Measurements from ENCODE around the gene NELFCD. TPM values are rescaled to one million over a fixed set of nuclear protein-coding genes. Genes with fewer than 3 reads are reported as not detected.

The NELFCD gene
- total RNA-seq, 4 donors from 2014 or later = 37.8 to 44.3 (median 40.9) TPM

- no peak for TF ChIP-seq POLR2A (IDR thresholded peaks at IDR 0.05)
- TF ChIP-seq CTCF (IDR thresholded peaks at IDR 0.05 in 4 of 5, conservative IDR thresholded peaks at IDR 0.05 in 1 of 5) = no peak
- in situ Hi-C loops (cut with MboI; ENCODE audit: low sequenced_read_pairs in 4 of 4) (loop anchor here in 1 of 4 donors (25.0 kb wide), 1 partner anchor 108 kb away; no protein-coding TSS in a partner anchor), intact Hi-C loops (cut with DNase I; ENCODE audit: low total_unique reads) (no loop called here)
- H3K27me3 ChIP-seq = no peaks in the 10 kb centered on the region
- H3K27ac ChIP-seq = no peak overlapping the region
- H3K9me3 ChIP-seq = no peaks in the 10 kb centered on the region
- ATAC-seq (no peak), DNase-seq (no peak)
- no peak overlapping the region for H3K4me3 ChIP-seq
- H3K36me3 ChIP-seq = peaks cover 2 to 81% of the 10 kb centered on the region in 2 donors
- peaks cover 0 to 12% of the 10 kb centered on the region in 2 donors for H3K4me1 ChIP-seq
Measured at GRCh38 chr20:58995461-58996225, 14.6 kb downstream of the NELFCD start.

- H3K36me3 ChIP-seq = peaks cover 2 to 78% of the 10 kb centered on the region in 2 donors
- intact Hi-C loops (cut with DNase I; ENCODE audit: low total_unique reads) (no loop called here), in situ Hi-C loops (cut with MboI; ENCODE audit: low sequenced_read_pairs in 4 of 4) (loop anchor here in 1 of 4 donors (25.0 kb wide), 1 partner anchor 109 kb away; no protein-coding TSS in a partner anchor)
- ATAC-seq (no peak), DNase-seq (no peak)
- TF ChIP-seq CTCF (IDR thresholded peaks at IDR 0.05 in 4 of 5, conservative IDR thresholded peaks at IDR 0.05 in 1 of 5) (no peak), POLR2A (IDR thresholded peaks at IDR 0.05) (no peak)
- no peak overlapping the region for H3K4me3 ChIP-seq
- no peak overlapping the region for H3K27ac ChIP-seq
- H3K27me3 ChIP-seq = no peaks in the 10 kb centered on the region
- no peaks in the 10 kb centered on the region for H3K9me3 ChIP-seq
- peaks cover 0 to 12% of the 10 kb centered on the region in 2 donors for H3K4me1 ChIP-seq
Measured at GRCh38 chr20:58996226-58996611, 15.2 kb downstream of the NELFCD start.

- H3K27ac ChIP-seq = no peak overlapping the region
- DNase-seq = no peak
- TF ChIP-seq CTCF (IDR thresholded peaks at IDR 0.05 in 4 of 5, conservative IDR thresholded peaks at IDR 0.05 in 1 of 5) (no peak), POLR2A (IDR thresholded peaks at IDR 0.05) (no peak)
- peaks cover 0 to 7% of the 10 kb centered on the region in 2 donors for H3K4me1 ChIP-seq
- intact Hi-C loops (cut with DNase I; ENCODE audit: low total_unique reads) (no loop called here), in situ Hi-C loops (cut with MboI; ENCODE audit: low sequenced_read_pairs in 4 of 4) (loop anchor here in 1 of 4 donors (25.0 kb wide), 1 partner anchor 110 kb away; no protein-coding TSS in a partner anchor)
- H3K4me3 ChIP-seq = no peak overlapping the region
- H3K9me3 ChIP-seq = no peaks in the 10 kb centered on the region
- ATAC-seq = no peak
- no peaks in the 10 kb centered on the region for H3K27me3 ChIP-seq
- H3K36me3 ChIP-seq = peaks cover 2 to 75% of the 10 kb centered on the region in 2 donors
Measured at GRCh38 chr20:58997141-58997770, 16.2 kb downstream of the NELFCD start.

GRCh38 chr20:58998656-58999055, 17.6 kb downstream of the NELFCD start:
- no peaks in the 10 kb centered on the region for H3K4me1 ChIP-seq
- no peak for DNase-seq
- peaks cover 2 to 64% of the 10 kb centered on the region in 2 donors for H3K36me3 ChIP-seq
- H3K9me3 ChIP-seq = no peaks in the 10 kb centered on the region
- in situ Hi-C loops (cut with MboI; ENCODE audit: low sequenced_read_pairs in 4 of 4) (loop anchor here in 1 of 4 donors (25.0 kb wide), 1 partner anchor 111 kb away; no protein-coding TSS in a partner anchor), intact Hi-C loops (cut with DNase I; ENCODE audit: low total_unique reads) (no loop called here)
- no peak overlapping the region for H3K4me3 ChIP-seq
- H3K27ac ChIP-seq = no peak overlapping the region
- H3K27me3 ChIP-seq = no peaks in the 10 kb centered on the region
- no peak for TF ChIP-seq POLR2A (IDR thresholded peaks at IDR 0.05)
- no peak for TF ChIP-seq CTCF (IDR thresholded peaks at IDR 0.05 in 4 of 5, conservative IDR thresholded peaks at IDR 0.05 in 1 of 5)
- no peak for ATAC-seq
